Stimulated activated naive CD4-positive, alpha-beta T cell treated with Interleukin-2 at 50 U/mL for 16 hours (primary cell): ENCODE data around the gene OPTN.

ENCODE experiments used
- DNase-seq: peaks from one replicate; lab custom pipeline; 2025; lab: John Stamatoyannopoulos, UW

Gene OPTN

DNA sequence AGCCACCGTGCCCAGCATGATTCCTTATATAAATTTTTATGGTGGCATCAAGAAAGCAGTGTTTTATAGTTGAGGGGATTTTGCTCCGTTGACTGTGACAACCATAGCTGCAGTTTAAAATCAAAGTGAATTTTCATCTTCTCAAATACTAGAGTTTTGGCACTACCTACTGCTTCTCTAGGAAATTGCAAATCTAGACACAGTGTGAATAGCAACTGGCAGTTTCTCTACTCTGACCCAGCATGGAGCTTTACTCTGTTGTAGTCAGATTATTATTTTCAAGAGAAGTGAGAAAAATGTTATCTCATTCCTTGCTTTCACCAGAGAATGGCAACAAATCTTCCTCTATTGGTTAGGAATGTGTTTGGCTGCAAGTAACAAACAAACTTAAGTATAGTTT is 84.3 kb downstream of the OPTN start:
- DNase-seq, result no peak

DNA sequence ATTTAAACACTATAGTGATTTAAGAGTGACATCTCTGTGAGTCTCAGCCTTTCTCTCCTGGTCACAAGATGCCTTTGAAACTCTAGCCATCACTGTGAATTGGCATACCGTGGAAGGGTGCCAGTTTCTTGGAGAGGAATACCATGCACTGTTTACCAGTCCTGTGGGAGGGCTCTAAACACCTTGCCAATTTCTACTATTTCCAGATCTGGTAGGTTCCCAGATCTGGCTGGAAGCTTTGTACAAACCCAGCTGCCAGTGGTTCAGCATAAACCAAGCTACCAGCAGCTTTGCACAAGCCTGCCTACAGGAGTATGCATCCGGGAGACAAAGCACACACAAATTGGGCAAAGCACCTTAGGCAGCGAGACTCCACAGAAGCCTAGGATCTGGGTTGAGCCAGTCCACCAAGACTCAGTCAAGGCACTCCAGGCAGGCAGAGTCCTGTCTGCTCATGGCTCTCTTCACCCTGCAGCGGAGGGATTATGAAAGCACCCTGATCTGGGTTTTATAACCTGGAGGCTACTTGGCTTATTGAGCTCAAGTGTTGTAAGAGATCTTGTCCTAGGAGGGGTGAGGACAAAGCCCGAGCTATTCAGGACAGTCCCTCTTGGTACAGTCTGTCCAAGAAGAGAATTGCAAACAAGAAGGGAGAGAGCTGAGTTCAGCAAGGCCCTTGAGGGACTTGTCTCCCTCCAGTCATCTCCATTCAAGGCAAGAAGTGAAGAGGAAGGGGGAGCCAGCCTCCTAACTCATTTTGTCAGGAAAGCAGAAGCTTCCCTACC is 85.0 kb downstream of the OPTN start:
- no peak for DNase-seq

DNA sequence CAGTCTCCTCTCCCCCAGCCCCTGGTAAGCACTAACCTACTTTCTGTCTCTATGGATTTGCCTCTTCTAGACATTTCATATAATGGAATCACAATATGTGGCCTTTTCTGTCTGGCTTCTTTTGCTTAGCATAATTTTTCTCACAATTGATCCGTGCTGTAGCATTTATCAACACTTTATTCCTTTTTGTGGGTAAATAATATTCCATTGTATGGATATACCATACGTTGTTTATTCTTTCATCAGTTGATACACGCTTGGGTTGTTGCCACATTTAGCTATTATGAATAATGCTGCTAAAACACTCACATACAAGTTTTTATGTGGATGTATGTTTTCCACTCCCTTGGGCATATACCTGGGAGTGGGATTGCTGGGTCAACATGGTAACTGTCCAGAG is 87.2 kb downstream of the OPTN start:
- DNase-seq, result no peak
